ENCODE data around the gene RASA3. TPM values are rescaled to one million over a fixed set of nuclear protein-coding genes. Genes with fewer than 3 reads are reported as not detected.

The RASA3 gene
- total RNA-seq, 1 donor, result 36.1 TPM

DNA sequence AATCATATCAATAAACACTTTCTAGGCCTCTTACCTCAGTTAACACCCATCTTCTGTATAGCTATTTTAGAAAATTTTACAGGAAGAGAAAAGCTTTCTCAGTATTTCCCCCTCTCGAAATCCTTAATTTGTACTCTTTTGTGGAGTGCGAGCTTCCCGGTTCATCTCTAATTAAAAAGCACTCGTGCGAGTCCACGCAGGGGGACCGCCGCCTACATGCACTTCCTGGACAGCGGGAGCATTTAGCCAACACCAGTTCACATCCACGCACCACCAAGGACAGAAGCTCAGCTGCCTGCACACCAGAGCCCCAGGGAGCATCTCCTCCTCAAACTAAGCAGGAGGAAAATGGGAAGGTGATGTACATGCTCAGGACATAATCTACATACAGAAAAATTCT is 60.0 kb downstream of the RASA3 start:
- DNase-seq (ENCODE audit: low read depth), result no peak
- TF ChIP-seq, protein P1, sequence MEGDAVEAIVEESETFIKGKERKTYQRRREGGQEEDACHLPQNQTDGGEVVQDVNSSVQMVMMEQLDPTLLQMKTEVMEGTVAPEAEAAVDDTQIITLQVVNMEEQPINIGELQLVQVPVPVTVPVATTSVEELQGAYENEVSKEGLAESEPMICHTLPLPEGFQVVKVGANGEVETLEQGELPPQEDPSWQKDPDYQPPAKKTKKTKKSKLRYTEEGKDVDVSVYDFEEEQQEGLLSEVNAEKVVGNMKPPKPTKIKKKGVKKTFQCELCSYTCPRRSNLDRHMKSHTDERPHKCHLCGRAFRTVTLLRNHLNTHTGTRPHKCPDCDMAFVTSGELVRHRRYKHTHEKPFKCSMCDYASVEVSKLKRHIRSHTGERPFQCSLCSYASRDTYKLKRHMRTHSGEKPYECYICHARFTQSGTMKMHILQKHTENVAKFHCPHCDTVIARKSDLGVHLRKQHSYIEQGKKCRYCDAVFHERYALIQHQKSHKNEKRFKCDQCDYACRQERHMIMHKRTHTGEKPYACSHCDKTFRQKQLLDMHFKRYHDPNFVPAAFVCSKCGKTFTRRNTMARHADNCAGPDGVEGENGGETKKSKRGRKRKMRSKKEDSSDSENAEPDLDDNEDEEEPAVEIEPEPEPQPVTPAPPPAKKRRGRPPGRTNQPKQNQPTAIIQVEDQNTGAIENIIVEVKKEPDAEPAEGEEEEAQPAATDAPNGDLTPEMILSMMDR (IDR thresholded peaks at IDR 0.05; ENCODE audit: insufficient read depth, low read length), result no peak
- no peak overlapping the region for H3K4me3 ChIP-seq (ENCODE audit: low read depth, low read length)

DNA sequence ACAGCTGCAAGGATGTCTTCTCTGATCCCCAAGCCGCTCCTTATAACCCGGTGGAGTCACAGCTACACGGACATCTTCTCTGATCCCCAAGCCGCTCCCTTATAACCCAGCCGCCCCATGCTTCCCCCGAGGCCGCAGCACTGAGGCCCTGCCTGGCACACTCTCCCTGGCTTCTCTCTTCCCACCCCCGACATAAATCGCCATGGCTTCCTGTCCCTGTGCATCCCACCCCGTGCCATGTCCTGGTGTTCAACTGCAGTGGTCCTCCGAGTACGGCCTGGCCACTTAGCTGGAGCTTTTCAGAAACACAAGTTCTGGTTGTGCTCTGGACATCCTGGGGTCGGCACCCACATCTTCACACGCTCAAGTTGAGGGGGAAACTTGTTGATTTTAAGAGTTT is 60.4 kb downstream of the RASA3 start:
- TF ChIP-seq, protein P1 (IDR thresholded peaks at IDR 0.05; ENCODE audit: insufficient read depth, low read length), result no peak
- DNase-seq (ENCODE audit: low read depth), result no peak
- no peak overlapping the region for H3K4me3 ChIP-seq (ENCODE audit: low read depth, low read length)

GRCh38 chr13:114071410-114071809 is 61.0 kb downstream of the RASA3 start:
- DNase-seq (ENCODE audit: low read depth), result no peak
- no peak overlapping the region for H3K4me3 ChIP-seq (ENCODE audit: low read depth, low read length)
- TF ChIP-seq, protein P1 (IDR thresholded peaks at IDR 0.05; ENCODE audit: insufficient read depth, low read length), result no peak

DNA sequence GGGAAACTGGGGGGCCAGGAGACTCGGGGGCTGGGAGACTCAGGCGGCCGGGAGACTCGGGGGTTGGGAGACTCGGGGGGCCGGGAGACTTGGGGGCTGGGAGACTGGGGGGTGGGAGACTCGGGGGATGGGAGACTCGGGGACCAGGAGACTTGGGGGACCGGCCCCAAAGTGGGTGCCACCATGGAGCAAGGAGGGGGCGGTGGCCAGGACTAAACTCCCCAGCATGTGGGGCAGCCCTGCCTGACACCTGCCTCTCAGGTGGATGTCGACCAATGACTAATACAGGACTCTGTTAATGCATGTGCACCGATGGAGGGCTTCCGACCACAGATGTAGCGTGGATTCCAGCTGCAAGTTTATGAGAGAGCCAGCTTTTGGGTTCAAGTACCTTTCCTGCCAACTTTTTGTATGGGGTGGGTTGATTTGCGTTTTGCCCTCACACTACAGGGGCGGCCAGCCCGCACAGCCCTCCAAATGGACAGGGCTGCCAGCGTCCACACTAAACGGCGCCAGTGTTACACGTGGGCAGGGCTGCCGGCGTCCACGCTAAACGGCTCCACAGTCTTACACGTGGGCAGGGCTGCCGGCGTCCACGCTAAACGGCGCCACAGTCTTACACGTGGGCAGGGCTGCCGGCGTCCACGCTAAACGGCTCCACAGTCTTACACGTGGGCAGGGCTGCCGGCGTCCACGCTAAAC is 62.2 kb downstream of the RASA3 start:
- TF ChIP-seq, protein P1 (IDR thresholded peaks at IDR 0.05; ENCODE audit: insufficient read depth, low read length), result no peak
- H3K4me3 ChIP-seq (ENCODE audit: low read depth, low read length), result no peak overlapping the region
- DNase-seq (ENCODE audit: low read depth), result no peak

DNA sequence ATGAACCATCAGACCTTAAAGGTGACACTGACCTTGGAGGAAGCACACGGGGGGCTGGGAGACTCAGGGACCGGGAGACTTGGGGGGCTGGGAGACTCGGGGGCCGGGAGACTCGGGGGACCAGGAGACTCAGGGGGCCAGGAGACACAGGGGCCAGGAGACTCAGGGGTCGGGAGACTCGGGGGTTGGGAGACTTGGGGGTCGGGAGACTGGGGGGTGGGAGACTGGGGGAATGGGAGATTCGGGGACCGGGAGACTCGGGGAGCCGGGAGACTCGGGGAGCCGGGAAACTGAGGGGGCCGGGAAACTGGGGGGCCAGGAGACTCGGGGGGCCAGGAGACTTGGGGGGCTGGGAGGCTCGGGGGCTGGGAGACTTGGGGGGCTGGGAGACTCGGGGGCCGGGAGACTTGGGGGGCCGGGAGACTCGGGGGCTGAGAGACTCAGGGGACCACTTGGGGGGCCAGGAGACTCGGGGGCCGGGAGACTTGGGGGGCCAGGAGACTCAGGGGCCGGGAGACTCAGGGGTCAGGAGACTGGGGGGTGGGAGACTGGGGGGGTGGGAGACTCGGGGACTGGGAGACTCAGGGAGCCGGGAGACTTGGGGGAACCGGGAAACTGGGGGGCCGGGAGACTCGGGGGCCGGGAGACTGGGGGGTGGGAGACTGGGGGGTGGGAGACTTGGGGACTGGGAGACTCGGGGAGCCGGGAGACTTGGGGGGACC is 62.9 kb downstream of the RASA3 start:
- no peak overlapping the region for H3K4me3 ChIP-seq (ENCODE audit: low read depth, low read length)
- DNase-seq (ENCODE audit: low read depth), result no peak
- TF ChIP-seq, protein P1 (IDR thresholded peaks at IDR 0.05; ENCODE audit: insufficient read depth, low read length), result no peak

DNA sequence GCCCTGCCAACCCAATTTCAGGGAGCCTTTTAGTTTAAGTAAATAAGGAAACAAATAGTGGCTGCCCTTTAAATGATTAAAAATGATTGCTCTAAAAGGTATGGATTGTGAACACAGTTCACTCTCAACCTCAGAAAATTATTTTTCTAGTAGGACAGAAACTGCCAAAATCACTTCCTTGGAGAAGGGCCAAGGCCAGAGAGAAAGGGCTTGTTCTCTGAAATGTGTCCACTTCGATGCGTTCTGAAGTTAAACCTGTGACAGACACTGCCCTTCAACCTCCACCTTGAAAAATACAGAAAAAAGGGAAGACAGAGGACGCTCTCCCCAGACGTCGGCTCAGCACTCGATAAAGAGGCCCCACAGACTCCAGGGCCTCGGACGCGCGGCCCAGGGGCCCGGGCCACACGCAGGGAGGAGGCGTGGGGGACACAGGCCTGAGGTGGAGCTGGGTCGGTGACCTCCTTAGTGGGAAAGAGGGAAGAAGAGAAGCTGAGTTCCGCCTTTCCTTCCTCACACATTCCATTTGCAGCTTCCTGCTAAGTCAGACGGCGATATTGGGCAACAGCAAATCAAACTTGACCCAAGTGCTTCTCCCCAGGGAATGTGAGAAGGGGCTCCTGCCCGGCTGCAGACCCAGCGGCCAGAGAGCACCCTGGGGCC is 63.6 kb downstream of the RASA3 start:
- no peak overlapping the region for H3K4me3 ChIP-seq (ENCODE audit: low read depth, low read length)
- DNase-seq (ENCODE audit: low read depth), result peak; percentile 88
- TF ChIP-seq, protein P1 (IDR thresholded peaks at IDR 0.05; ENCODE audit: insufficient read depth, low read length), result no peak

Data from fibroblast of the aortic adventitia (primary cell).